ENCODE measurements around the gene CAP2.

CAP2 gene

DNA sequence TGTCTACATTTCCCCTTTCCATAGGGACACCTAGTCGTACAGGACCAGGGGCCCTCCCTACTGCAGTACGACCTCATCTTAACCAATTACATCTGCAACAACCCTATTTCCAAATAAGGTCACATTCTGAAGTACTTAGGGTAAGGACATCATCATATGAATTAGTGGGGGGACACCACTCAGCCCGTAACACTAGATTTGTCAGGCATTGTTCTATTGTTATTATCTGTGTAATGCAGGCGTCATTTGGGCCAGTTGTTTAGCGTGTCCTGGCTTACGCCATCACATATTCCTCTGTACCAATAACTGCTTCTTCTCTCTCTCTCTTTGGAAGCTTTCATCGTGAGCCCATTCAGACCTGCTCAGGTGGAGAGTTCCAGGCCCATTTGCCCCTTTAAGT lies 89.3 kb downstream of the CAP2 start:
- Histone ChIP-seq H3K27ac (replicated peaks) (no peak overlapping the region), H3K27me3 (ENCODE audit: insufficient read depth, poor library complexity, severe bottlenecking) (no peaks in the 10 kb centered on the region), H3K4me3 (replicated peaks; ENCODE audit: insufficient read depth, low read length) (no peak overlapping the region)
- DNase-seq (ENCODE audit: low read depth in 1 of 2, low spot score in 1 of 2) = no peak
- TF ChIP-seq, protein P1, sequence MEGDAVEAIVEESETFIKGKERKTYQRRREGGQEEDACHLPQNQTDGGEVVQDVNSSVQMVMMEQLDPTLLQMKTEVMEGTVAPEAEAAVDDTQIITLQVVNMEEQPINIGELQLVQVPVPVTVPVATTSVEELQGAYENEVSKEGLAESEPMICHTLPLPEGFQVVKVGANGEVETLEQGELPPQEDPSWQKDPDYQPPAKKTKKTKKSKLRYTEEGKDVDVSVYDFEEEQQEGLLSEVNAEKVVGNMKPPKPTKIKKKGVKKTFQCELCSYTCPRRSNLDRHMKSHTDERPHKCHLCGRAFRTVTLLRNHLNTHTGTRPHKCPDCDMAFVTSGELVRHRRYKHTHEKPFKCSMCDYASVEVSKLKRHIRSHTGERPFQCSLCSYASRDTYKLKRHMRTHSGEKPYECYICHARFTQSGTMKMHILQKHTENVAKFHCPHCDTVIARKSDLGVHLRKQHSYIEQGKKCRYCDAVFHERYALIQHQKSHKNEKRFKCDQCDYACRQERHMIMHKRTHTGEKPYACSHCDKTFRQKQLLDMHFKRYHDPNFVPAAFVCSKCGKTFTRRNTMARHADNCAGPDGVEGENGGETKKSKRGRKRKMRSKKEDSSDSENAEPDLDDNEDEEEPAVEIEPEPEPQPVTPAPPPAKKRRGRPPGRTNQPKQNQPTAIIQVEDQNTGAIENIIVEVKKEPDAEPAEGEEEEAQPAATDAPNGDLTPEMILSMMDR (IDR thresholded peaks at IDR 0.05; ENCODE audit: insufficient read depth, low read length) = no peak
- TF ChIP-seq SPI1 (IDR thresholded peaks at IDR 0.05; ENCODE audit: borderline replicate concordance, low read depth) = no peak

DNA sequence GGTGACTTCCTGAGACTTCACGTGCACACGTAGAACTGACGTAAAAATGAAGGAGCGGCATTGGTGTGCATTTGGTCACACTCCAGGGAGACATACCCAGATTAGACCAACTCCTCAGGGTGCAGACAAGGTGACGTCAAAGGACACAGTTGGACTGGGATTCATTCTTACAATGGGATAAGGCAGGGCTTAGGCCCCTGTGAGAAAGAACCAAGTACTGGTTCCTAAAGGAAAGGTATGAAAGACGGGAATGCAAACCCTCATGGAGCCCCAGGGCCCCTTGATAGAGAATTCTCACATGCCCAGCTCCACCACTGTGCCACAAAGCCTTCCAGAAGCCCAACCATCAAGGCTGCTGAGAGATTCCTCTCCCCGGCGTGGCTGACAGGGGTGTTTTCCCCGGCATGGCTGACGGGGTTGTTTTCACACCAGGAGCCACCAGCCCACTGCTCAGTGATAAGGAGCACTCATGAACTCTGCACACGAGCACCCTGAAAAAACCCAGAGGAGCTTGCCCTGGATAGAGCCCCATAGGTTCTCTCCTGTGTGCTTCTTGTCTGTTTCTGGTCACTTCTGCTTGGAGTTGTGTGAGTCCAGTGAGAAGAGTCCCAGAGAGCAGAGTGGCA lies 90.1 kb downstream of the CAP2 start:
- H3K27ac ChIP-seq (replicated peaks) = no peak overlapping the region
- DNase-seq (ENCODE audit: low read depth in 1 of 2, low spot score in 1 of 2) = no peak
- H3K4me3 ChIP-seq (replicated peaks; ENCODE audit: insufficient read depth, low read length) = no peak overlapping the region
- no peaks in the 10 kb centered on the region for H3K27me3 ChIP-seq (ENCODE audit: insufficient read depth, poor library complexity, severe bottlenecking)
- TF ChIP-seq, protein P1 (IDR thresholded peaks at IDR 0.05; ENCODE audit: insufficient read depth, low read length) = no peak
- no peak for TF ChIP-seq SPI1 (IDR thresholded peaks at IDR 0.05; ENCODE audit: borderline replicate concordance, low read depth)
- no peak for TF ChIP-seq POLR2AphosphoS5 (IDR thresholded peaks at IDR 0.05; ENCODE audit: low read depth)
- TF ChIP-seq GABPA (IDR thresholded peaks at IDR 0.05; ENCODE audit: low read depth) = no peak
- TF ChIP-seq, protein P2, sequence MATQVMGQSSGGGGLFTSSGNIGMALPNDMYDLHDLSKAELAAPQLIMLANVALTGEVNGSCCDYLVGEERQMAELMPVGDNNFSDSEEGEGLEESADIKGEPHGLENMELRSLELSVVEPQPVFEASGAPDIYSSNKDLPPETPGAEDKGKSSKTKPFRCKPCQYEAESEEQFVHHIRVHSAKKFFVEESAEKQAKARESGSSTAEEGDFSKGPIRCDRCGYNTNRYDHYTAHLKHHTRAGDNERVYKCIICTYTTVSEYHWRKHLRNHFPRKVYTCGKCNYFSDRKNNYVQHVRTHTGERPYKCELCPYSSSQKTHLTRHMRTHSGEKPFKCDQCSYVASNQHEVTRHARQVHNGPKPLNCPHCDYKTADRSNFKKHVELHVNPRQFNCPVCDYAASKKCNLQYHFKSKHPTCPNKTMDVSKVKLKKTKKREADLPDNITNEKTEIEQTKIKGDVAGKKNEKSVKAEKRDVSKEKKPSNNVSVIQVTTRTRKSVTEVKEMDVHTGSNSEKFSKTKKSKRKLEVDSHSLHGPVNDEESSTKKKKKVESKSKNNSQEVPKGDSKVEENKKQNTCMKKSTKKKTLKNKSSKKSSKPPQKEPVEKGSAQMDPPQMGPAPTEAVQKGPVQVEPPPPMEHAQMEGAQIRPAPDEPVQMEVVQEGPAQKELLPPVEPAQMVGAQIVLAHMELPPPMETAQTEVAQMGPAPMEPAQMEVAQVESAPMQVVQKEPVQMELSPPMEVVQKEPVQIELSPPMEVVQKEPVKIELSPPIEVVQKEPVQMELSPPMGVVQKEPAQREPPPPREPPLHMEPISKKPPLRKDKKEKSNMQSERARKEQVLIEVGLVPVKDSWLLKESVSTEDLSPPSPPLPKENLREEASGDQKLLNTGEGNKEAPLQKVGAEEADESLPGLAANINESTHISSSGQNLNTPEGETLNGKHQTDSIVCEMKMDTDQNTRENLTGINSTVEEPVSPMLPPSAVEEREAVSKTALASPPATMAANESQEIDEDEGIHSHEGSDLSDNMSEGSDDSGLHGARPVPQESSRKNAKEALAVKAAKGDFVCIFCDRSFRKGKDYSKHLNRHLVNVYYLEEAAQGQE (IDR thresholded peaks at IDR 0.05; ENCODE audit: insufficient replicate concordance, low read depth) = no peak

DNA sequence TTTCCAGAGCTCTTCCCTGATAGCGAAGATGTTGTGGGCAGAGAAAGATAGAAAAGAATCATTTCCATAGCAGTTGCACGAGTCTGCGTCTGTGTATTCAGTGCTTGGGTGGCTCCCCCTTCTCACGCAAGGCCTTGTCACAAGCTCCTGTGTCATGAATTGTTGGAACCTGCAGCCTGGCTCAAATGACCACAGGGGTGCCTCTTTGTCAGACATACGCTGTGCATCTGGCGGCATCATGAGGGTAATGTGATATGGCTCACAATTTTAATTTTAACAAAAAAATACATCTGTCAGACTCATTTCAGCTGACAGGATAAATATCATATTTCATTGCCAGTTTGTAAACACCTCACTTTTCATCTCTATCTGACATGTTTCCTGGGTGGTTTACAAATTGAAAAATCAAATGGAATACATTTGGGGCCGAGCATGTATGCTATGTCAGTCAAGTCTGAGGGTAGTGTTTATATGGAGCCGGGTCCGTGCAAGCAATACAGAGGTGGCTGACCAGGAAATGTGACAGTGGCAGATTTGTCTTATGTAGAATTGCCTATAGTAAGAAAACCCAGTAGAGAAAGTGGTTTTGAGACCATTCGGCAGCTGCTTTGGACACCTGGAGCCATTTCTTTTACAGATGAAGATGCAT lies 90.9 kb downstream of the CAP2 start:
- Histone ChIP-seq H3K27me3 (ENCODE audit: insufficient read depth, poor library complexity, severe bottlenecking) (no peaks in the 10 kb centered on the region), H3K4me3 (replicated peaks; ENCODE audit: insufficient read depth, low read length) (no peak overlapping the region), H3K27ac (replicated peaks) (no peak overlapping the region)
- DNase-seq (ENCODE audit: low read depth in 1 of 2, low spot score in 1 of 2) = no peak
- TF ChIP-seq, protein P1 (IDR thresholded peaks at IDR 0.05; ENCODE audit: insufficient read depth, low read length) = no peak
- TF ChIP-seq, protein P2 (IDR thresholded peaks at IDR 0.05; ENCODE audit: insufficient replicate concordance, low read depth) = no peak
- TF ChIP-seq POLR2AphosphoS5 (IDR thresholded peaks at IDR 0.05; ENCODE audit: low read depth) = no peak
- TF ChIP-seq SPI1 (IDR thresholded peaks at IDR 0.05; ENCODE audit: borderline replicate concordance, low read depth) = no peak
- TF ChIP-seq GABPA (IDR thresholded peaks at IDR 0.05; ENCODE audit: low read depth) = no peak

Data from HL-60 (cell line).